OCI-LY7 (cell line): ENCODE data around the gene CHTF8. TPM values are rescaled to one million over a fixed set of nuclear protein-coding genes. Genes with fewer than 3 reads are reported as not detected.

Experiments
- BruUV-seq: library from RNA; stranded (reverse); fragments of 400-500 nt; replicated peaks from 2 replicates; lab custom pipeline; 2021; lab: Mats Ljungman, UMichigan
- CTCF ChIA-PET: fragments of 300-600 bp; sonication (Branson Sonifier 250); formaldehyde crosslinking; loops from one replicate; lab custom pipeline; 2022; ENCODE audit warnings: antibody characterized with exemption; ENCODE audit not compliant: unreplicated experiment; lab: Charles Lee
- POLR2A ChIA-PET: fragments of 300-600 bp; sonication (Branson Sonifier 250); formaldehyde crosslinking; loops from one replicate; lab custom pipeline; 2022; ENCODE audit warnings: antibody characterized with exemption; lab: Charles Lee
- DNase-seq: peaks from one replicate; pipeline ENCODE4 v3.0.0-alpha.2; 2015; ENCODE audit warnings: low spot score
- H2AFZ ChIP-seq: fragments of 200-600 bp; sonication (generic), shearing (Covaris generic); 2 replicates; pipeline ENCODE4 v1.6.1; 2014; ENCODE audit warnings: mild to moderate bottlenecking, antibody characterized with exemption, low read length, moderate library complexity
- H3K27ac ChIP-seq: fragments of 200-600 bp; sonication (generic); 2 replicates; pipeline ENCODE4 v1.5.1; 2014; ENCODE audit warnings: mixed run types, low read depth, mild to moderate bottlenecking, moderate library complexity, low read length, inconsistent platforms; ENCODE audit not compliant: poor library complexity, severe bottlenecking
- H3K36me3 ChIP-seq: fragments of 200-600 bp; sonication (generic); 2 replicates; pipeline ENCODE4 v1.6.1; 2014; ENCODE audit warnings: mild to moderate bottlenecking, antibody characterized with exemption, low read length, moderate library complexity, mixed read lengths; ENCODE audit not compliant: insufficient read depth
- H3K4me1 ChIP-seq: fragments of 200-600 bp; sonication (generic); 2 replicates; pipeline ENCODE4 v1.5.1; 2014; ENCODE audit warnings: mild to moderate bottlenecking, low read length; ENCODE audit not compliant: insufficient read depth, poor library complexity, severe bottlenecking
- H3K4me2 ChIP-seq: fragments of 200-600 bp; sonication (generic); 2 replicates; pipeline ENCODE4 v1.6.1; 2014; ENCODE audit warnings: mild to moderate bottlenecking, low read length
- H3K4me3 ChIP-seq: fragments of 200-600 bp; sonication (generic); 2 replicates; pipeline ENCODE4 v1.5.1; 2014; ENCODE audit warnings: mild to moderate bottlenecking, low read depth, low read length; ENCODE audit not compliant: poor library complexity, severe bottlenecking
- H3K79me2 ChIP-seq: fragments of 200-600 bp; sonication (generic); 2 replicates; pipeline ENCODE4 v1.6.1; 2016; ENCODE audit warnings: low read depth, mild to moderate bottlenecking, low read length, moderate library complexity, mixed read lengths; ENCODE audit not compliant: insufficient read depth
- H3K9me2 ChIP-seq: fragments of 200-600 bp; sonication (generic); 2 replicates; pipeline ENCODE4 v1.6.1; 2016; ENCODE audit warnings: mild to moderate bottlenecking, low read length, mixed read lengths; ENCODE audit not compliant: insufficient read depth
- H3K9me3 ChIP-seq: fragments of 200-600 bp; sonication (generic); 2 replicates; pipeline ENCODE4 v1.6.1; 2014; ENCODE audit warnings: mild to moderate bottlenecking, mixed run types, low read length, mixed read lengths
- H4K20me1 ChIP-seq: fragments of 200-600 bp; sonication (generic); 2 replicates; pipeline ENCODE4 v1.6.1; 2014; ENCODE audit warnings: mild to moderate bottlenecking, antibody characterized with exemption, low read length, moderate library complexity, mixed read lengths; ENCODE audit not compliant: insufficient read depth
- EZH2phosphoT487 ChIP-seq: fragments of 200-600 bp; sonication (generic); IDR thresholded peaks from 2 replicates; pipeline ENCODE4 v1.6.1; 2018; ENCODE audit warnings: low read depth, borderline replicate concordance, mild to moderate bottlenecking, mixed run types, antibody characterized with exemption, low read length, moderate library complexity, mixed read lengths
- intact Hi-C: fragments of 100-400 bp; cut with micrococcal nuclease; formaldehyde crosslinking; loops from one replicate; pipeline ENCODE4 v1.10.0; 2022; ENCODE audit not compliant: unreplicated experiment
- total RNA-seq, 2 experiments: library from RNA; depleted of rRNA in 1 of 2; stranded (reverse); fragments of >200 nt in 1 of 2; shearing (Covaris generic) in 1 of 2; gene quantifications; 2 replicates each; pipeline ENCODE4 v1.2.3, GENCODE V29; 2014 to 2022
- TF ChIP-seq, protein P1 (sequence below): fragments of 200-600 bp; sonication (generic); conservative IDR thresholded peaks from 2 replicates; pipeline ENCODE4 v1.5.1; 2014; ENCODE audit warnings: mild to moderate bottlenecking, antibody characterized with exemption, low read length, moderate library complexity, mixed read lengths

The CHTF8 gene
- total RNA-seq, 2 experiments from 2014 or later, result 58.8 to 151 TPM

GRCh38 chr16:69111216-69111875, 21.0 kb downstream of the CHTF8 start:
- POLR2A ChIA-PET, result interaction anchor here (0.6 kb wide), 2 partner anchors 147 to 255 kb away, joined by 3 to 12 read pairs; no protein-coding TSS in a partner anchor
- no peaks in the 10 kb centered on the region for H3K9me2 ChIP-seq
- H3K4me2 ChIP-seq, result no peak overlapping the region
- H3K4me3 ChIP-seq, result no peak overlapping the region
- no peak overlapping the region for H2AFZ ChIP-seq
- intact Hi-C loops, result no loop called here
- CTCF ChIA-PET, result interaction anchor here (0.6 kb wide), 1 partner anchor 316 kb away, joined by 3 read pairs; no protein-coding TSS in a partner anchor
- no peaks in the 10 kb centered on the region for H4K20me1 ChIP-seq
- no TSS peak for BruUV-seq
- TF ChIP-seq, protein P1, sequence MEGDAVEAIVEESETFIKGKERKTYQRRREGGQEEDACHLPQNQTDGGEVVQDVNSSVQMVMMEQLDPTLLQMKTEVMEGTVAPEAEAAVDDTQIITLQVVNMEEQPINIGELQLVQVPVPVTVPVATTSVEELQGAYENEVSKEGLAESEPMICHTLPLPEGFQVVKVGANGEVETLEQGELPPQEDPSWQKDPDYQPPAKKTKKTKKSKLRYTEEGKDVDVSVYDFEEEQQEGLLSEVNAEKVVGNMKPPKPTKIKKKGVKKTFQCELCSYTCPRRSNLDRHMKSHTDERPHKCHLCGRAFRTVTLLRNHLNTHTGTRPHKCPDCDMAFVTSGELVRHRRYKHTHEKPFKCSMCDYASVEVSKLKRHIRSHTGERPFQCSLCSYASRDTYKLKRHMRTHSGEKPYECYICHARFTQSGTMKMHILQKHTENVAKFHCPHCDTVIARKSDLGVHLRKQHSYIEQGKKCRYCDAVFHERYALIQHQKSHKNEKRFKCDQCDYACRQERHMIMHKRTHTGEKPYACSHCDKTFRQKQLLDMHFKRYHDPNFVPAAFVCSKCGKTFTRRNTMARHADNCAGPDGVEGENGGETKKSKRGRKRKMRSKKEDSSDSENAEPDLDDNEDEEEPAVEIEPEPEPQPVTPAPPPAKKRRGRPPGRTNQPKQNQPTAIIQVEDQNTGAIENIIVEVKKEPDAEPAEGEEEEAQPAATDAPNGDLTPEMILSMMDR, result no peak
- TF ChIP-seq EZH2phosphoT487, result no peak
- no peaks in the 10 kb centered on the region for H3K9me3 ChIP-seq
- H3K27ac ChIP-seq, result no peak overlapping the region
- H3K79me2 ChIP-seq, result no peaks in the 10 kb centered on the region
- DNase-seq, result no peak
- H3K36me3 ChIP-seq, result peaks cover 15% of the 10 kb centered on the region; the same call in 1 of the 2 replicates
- H3K4me1 ChIP-seq, result no peaks in the 10 kb centered on the region

DNA sequence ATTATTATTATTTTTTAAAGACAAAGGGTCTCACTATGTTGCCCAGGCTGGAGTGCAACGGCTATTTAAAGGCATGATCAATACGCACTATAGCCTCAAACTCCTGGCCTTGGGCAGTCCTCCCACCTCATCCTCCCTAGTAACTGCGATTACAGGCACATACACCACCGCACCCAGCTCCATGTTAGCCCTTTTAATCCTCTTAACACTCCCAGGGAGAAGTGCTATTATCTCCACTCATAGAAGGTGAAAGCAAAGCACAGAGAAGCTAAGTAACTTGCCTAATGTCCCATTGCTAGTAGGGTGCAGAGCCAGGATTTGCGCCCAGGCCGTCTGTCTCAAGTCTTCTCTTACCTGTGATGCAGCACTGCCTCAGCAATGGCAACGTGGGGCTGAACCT, 22.0 kb downstream of the CHTF8 start:
- Histone ChIP-seq H4K20me1 (no peaks in the 10 kb centered on the region), H3K4me2 (no peak overlapping the region), H2AFZ (no peak overlapping the region), H3K9me3 (no peaks in the 10 kb centered on the region), H3K36me3 (peaks cover 6% of the 10 kb centered on the region; the same call in 1 of the 2 replicates), H3K4me1 (no peaks in the 10 kb centered on the region), H3K27ac (no peak overlapping the region), H3K9me2 (no peaks in the 10 kb centered on the region), H3K79me2 (no peaks in the 10 kb centered on the region), H3K4me3 (no peak overlapping the region)
- intact Hi-C loops, result no loop called here
- DNase-seq, result no peak
- no peak for TF ChIP-seq EZH2phosphoT487
- TF ChIP-seq, protein P1, result no peak
- no TSS peak for BruUV-seq
- ChIA-PET CTCF (no interaction called here), POLR2A (interaction anchor here (0.6 kb wide), 1 partner anchor 254 kb away, joined by 3 read pairs; no protein-coding TSS in a partner anchor)
